ENCODE results near the gene MAP4K1.
A peak's percentile ranks its signal among the peaks of the same experiment; 100 is the strongest.

Gene MAP4K1

GRCh38 chr19:38543286-38543806, 74.4 kb downstream of the MAP4K1 start:
- DNase-seq = no peak

GRCh38 chr19:38542040-38542439, 75.7 kb downstream of the MAP4K1 start:
- DNase-seq = no peak

- no peak for DNase-seq
These were observed 78.0 kb downstream of the MAP4K1 start for GRCh38 chr19:38539751-38540150.

- DNase-seq = peak; percentile 24 to 35
These were observed 78.8 kb downstream of the MAP4K1 start for GRCh38 chr19:38538793-38539528.

GRCh38 chr19:38538386-38538785, 79.4 kb downstream of the MAP4K1 start:
- DNase-seq = no peak
